ENCODE data around the gene LMO7.

The LMO7 gene

DNA sequence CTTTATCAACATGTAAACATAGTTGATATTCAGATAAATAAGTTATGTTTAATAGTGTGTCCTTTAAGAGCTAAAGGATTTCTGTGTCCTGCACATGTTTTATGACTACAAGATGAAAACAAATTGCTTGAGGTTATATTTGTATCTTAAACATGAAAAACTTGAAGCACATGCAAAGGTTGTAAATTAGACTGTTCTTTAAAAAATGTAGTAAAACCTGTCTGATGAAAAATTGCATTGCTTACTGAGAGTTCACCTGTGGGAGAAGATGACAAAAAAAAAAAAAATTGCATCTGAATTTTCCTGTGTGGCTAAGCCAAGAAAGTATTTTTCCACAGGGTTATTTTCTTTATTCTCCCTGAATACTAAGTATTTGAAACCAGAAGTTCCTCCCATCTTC lies 25.7 kb upstream of the LMO7 start:
- TF ChIP-seq, protein P1, sequence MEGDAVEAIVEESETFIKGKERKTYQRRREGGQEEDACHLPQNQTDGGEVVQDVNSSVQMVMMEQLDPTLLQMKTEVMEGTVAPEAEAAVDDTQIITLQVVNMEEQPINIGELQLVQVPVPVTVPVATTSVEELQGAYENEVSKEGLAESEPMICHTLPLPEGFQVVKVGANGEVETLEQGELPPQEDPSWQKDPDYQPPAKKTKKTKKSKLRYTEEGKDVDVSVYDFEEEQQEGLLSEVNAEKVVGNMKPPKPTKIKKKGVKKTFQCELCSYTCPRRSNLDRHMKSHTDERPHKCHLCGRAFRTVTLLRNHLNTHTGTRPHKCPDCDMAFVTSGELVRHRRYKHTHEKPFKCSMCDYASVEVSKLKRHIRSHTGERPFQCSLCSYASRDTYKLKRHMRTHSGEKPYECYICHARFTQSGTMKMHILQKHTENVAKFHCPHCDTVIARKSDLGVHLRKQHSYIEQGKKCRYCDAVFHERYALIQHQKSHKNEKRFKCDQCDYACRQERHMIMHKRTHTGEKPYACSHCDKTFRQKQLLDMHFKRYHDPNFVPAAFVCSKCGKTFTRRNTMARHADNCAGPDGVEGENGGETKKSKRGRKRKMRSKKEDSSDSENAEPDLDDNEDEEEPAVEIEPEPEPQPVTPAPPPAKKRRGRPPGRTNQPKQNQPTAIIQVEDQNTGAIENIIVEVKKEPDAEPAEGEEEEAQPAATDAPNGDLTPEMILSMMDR (conservative IDR thresholded peaks at IDR 0.05; ENCODE audit: control insufficient read depth, insufficient read depth, low read depth, low read length) = no peak
- no peak overlapping the region for H3K4me3 ChIP-seq (ENCODE audit: control insufficient read depth, low read depth, low read length)
- no peak for DNase-seq (ENCODE audit: low read depth)

- TF ChIP-seq, protein P1 (conservative IDR thresholded peaks at IDR 0.05; ENCODE audit: control insufficient read depth, insufficient read depth, low read depth, low read length) = no peak
- no peak for DNase-seq (ENCODE audit: low read depth)
- no peak overlapping the region for H3K4me3 ChIP-seq (ENCODE audit: control insufficient read depth, low read depth, low read length)
Measured at GRCh38 chr13:75612354-75612753, 23.8 kb upstream of the LMO7 start.

DNA sequence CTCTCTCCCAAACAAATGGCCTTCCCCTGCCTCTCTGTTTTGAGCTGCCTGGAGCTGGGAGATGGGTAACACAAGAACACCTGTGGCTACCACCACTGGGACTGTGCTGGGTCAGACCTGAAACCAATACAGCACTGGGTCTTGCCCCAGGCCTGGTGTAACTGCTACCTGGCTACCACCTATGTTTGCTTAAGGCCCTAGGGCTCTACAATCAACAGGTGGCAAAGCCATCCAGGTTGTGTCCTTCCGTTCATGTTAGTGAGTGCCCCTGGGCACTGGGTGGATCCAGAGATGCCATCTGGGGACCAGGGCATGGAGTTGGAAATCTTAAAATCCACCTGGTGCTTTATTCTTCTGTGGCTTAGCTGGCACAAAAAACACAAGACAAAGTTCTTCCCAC lies 18.9 kb upstream of the LMO7 start:
- H3K4me3 ChIP-seq (ENCODE audit: control insufficient read depth, low read depth, low read length) = no peak overlapping the region
- DNase-seq (ENCODE audit: low read depth) = no peak
- TF ChIP-seq, protein P1 (conservative IDR thresholded peaks at IDR 0.05; ENCODE audit: control insufficient read depth, insufficient read depth, low read depth, low read length) = no peak

- TF ChIP-seq, protein P1 (conservative IDR thresholded peaks at IDR 0.05; ENCODE audit: control insufficient read depth, insufficient read depth, low read depth, low read length) = no peak
- DNase-seq (ENCODE audit: low read depth) = no peak
- no peak overlapping the region for H3K4me3 ChIP-seq (ENCODE audit: control insufficient read depth, low read depth, low read length)
Measured at GRCh38 chr13:75618308-75618707, 17.8 kb upstream of the LMO7 start.

DNA sequence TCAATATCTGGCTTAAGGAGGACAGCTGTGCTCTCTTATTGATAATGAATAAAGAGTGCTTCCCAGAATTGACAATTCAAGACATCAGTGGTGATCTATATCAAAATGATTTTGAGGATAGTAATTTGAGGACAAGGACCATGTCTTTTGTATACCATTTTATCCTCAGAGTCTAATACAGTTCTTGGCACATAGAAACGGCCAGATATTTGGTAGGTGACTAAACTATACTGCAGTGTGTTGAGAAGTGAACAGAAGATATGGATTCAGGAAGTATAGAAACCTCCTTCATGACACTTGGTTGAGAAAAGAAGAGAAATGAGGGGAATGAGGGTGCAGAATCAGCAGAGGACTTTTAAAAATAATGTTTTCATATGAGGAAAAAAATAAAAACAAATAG lies 16.1 kb upstream of the LMO7 start:
- H3K4me3 ChIP-seq (ENCODE audit: control insufficient read depth, low read depth, low read length) = no peak overlapping the region
- TF ChIP-seq, protein P1 (conservative IDR thresholded peaks at IDR 0.05; ENCODE audit: control insufficient read depth, insufficient read depth, low read depth, low read length) = no peak
- no peak for DNase-seq (ENCODE audit: low read depth)

GRCh38 chr13:75621147-75621546 lies 15.0 kb upstream of the LMO7 start:
- TF ChIP-seq, protein P1 (conservative IDR thresholded peaks at IDR 0.05; ENCODE audit: control insufficient read depth, insufficient read depth, low read depth, low read length) = no peak
- H3K4me3 ChIP-seq (ENCODE audit: control insufficient read depth, low read depth, low read length) = no peak overlapping the region
- DNase-seq (ENCODE audit: low read depth) = peak; percentile 25

DNA sequence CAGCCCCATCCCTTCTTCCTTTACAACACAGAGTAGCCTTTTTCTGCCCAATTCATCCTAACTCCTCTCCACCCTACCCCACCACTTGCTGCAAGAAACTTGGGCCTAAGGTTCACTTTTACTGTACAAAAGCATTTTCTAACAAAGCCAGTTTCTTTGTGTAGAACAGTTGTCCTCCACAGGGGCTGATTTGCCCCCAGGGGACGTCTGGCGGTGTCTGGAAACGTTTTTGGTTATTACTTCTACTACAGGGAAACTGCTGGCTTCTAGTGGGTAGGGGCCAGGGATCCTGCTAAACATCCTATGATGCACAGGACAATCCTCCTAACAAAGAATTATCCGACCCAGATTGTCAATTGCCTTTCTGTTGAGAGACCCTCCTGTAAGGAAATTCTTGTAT lies 7.3 kb upstream of the LMO7 start:
- H3K4me3 ChIP-seq (ENCODE audit: control insufficient read depth, low read depth, low read length) = no peak overlapping the region
- TF ChIP-seq, protein P1 (conservative IDR thresholded peaks at IDR 0.05; ENCODE audit: control insufficient read depth, insufficient read depth, low read depth, low read length) = no peak
- no peak for DNase-seq (ENCODE audit: low read depth)
